HG03558 (cell line): ENCODE results near the gene CTSZ.
"Not testable (repeated sequence)": the region's sequence is repeated elsewhere in the genome, so short reads cannot be mapped to it uniquely, and the experiment has no call there.

Experiments
- ATAC-seq: cut with Tn5 transposase; IDR thresholded peaks from one replicate; pipeline ENCODE4 v1.9.1; 2021; ENCODE audit warnings: moderate number of reproducible peaks; ENCODE audit not compliant: unreplicated experiment; ENCODE audit errors: extremely low read depth

The CTSZ gene

GRCh38 chr20:58953050-58953449 is 54.0 kb downstream of the CTSZ start:
- no peak for ATAC-seq

DNA sequence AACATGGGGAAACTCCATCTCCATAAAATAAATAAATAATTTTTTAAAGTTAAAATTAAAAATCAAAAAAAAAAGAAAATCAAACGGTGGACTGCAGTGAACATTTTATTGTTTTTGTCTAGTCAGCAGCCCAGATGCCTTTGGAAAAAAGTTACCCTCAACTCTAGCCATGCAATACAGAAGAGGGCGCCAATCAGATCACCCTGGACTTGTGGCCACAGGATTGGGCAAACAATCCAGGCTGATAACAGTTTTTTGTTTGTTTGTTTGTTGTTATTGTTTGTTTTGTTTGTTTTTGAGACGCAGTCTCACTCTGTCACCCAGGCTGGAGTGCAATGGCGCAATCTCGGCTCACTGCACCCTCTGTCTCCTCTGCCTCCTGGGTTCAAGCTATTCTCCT is 56.5 kb downstream of the CTSZ start:
- ATAC-seq: no peak

GRCh38 chr20:58947797-58948388 is 59.2 kb downstream of the CTSZ start:
- not testable (repeated sequence) for ATAC-seq

DNA sequence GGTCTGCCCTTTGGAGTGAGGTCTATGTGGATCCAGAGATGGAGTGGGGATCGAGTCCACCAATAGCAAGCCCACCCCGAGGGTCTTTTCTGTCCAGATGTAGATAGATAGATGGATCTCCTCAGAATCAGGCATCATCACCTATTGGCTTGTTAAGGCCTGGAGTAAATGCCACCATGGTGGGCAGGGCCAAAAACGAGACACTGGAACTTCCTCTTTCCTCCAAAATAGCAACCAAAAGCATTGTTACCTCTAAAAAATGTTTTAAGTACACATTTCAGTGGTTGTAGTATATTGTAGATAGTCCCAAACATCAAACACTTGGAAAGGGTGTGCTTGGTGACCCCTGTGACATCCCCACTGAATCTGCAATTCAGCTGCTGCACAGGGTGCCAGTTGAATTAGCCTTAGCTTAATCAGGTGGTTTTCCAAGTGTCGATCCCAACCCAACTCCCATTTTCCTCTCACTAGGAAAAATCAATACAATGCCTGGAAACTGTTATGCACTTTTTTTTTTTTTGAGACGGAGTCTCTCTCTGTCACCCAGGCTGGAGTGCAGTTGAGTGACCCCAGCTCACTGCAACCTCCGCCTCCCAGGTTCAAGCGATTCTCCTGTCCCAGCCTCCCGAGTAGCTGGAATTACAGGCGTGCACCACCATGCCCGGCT is 61.0 kb downstream of the CTSZ start:
- no peak for ATAC-seq
